ENCODE data around the gene SPIRE2. TPM values are rescaled to one million over a fixed set of nuclear protein-coding genes. Genes with fewer than 3 reads are reported as not detected.

Gene SPIRE2
- total RNA-seq, 1 donor from 2014 or later = 2.8 TPM

DNA sequence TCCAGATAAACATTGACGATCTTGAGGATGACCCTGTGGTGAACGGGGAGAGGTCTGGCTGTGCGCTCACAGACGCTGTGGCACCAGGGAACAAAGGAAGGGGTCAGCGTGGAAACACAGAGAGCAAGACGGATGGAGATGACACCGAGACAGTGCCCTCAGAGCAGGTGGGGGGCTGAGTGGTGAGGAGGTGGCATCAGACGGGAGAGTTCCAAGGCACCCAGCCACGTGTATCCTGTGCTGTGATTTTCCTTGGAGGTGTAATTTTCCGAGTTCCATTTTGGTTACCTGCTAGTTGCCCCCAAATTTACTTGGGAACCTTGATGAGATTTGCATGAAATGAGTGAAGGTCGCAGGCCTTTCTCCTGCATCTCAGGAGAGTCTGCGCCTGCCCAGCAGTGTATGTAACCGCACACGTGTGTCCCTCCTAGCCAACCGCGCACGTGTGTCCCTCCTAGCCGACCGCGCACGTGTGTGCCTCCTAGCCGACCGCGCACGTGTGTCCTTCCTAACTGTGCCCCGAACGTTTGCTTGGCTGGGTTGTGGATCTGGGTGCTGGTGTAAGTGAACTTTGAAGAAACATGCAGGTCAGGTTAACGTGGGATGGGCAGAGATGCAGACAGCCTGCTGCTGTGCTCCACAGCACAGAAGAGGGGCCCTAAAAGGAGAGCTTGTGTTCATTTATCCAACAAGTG is 55.2 kb downstream of the SPIRE2 start:
- TF ChIP-seq, protein P1, sequence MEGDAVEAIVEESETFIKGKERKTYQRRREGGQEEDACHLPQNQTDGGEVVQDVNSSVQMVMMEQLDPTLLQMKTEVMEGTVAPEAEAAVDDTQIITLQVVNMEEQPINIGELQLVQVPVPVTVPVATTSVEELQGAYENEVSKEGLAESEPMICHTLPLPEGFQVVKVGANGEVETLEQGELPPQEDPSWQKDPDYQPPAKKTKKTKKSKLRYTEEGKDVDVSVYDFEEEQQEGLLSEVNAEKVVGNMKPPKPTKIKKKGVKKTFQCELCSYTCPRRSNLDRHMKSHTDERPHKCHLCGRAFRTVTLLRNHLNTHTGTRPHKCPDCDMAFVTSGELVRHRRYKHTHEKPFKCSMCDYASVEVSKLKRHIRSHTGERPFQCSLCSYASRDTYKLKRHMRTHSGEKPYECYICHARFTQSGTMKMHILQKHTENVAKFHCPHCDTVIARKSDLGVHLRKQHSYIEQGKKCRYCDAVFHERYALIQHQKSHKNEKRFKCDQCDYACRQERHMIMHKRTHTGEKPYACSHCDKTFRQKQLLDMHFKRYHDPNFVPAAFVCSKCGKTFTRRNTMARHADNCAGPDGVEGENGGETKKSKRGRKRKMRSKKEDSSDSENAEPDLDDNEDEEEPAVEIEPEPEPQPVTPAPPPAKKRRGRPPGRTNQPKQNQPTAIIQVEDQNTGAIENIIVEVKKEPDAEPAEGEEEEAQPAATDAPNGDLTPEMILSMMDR (conservative IDR thresholded peaks at IDR 0.05; ENCODE audit: low read depth, low read length) = no peak
- no peak overlapping the region for H3K4me3 ChIP-seq (ENCODE audit: low read depth, low read length)
- DNase-seq (ENCODE audit: low read depth) = no peak

- H3K4me3 ChIP-seq (ENCODE audit: low read depth, low read length) = no peak overlapping the region
- TF ChIP-seq, protein P1 (conservative IDR thresholded peaks at IDR 0.05; ENCODE audit: low read depth, low read length) = no peak
- DNase-seq (ENCODE audit: low read depth) = no peak
These were observed 55.8 kb downstream of the SPIRE2 start for GRCh38 chr16:89884041-89884421.

- DNase-seq (ENCODE audit: low read depth) = no peak
- TF ChIP-seq, protein P1 (conservative IDR thresholded peaks at IDR 0.05; ENCODE audit: low read depth, low read length) = no peak
- H3K4me3 ChIP-seq (ENCODE audit: low read depth, low read length) = no peak overlapping the region
These were observed 59.0 kb downstream of the SPIRE2 start for GRCh38 chr16:89887243-89887642.

DNA sequence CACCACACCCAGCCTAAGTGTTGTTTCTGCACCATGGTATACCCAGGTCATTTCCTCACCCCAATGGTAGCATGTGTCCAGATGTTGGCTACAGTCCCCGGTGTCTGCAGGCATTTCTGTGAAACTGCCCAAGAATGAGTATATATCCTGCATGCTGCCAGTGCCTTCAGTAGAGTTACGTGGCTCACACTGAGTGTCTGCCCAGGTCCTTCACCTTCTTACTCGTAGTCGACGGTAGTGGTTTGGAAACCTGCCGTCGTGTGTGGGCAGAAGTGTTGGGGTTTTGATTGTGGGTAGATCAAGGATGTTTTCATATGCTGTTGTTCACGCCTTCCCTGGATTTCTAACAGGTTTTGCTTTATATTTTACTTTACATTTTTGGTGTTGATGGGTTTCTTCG is 61.9 kb downstream of the SPIRE2 start:
- no peak overlapping the region for H3K4me3 ChIP-seq (ENCODE audit: low read depth, low read length)
- DNase-seq (ENCODE audit: low read depth) = no peak

GRCh38 chr16:89890886-89891657 is 62.8 kb downstream of the SPIRE2 start:
- TF ChIP-seq, protein P1 (conservative IDR thresholded peaks at IDR 0.05; ENCODE audit: low read depth, low read length) = no peak
- DNase-seq (ENCODE audit: low read depth) = no peak
- H3K4me3 ChIP-seq (ENCODE audit: low read depth, low read length) = no peak overlapping the region

More for the DNA sequence above, 61.9 kb downstream of the SPIRE2 start:
- TF ChIP-seq, protein P1 (conservative IDR thresholded peaks at IDR 0.05; ENCODE audit: low read depth, low read length) = no peak

- TF ChIP-seq, protein P1 (conservative IDR thresholded peaks at IDR 0.05; ENCODE audit: low read depth, low read length) = no peak
- H3K4me3 ChIP-seq (ENCODE audit: low read depth, low read length) = no peak overlapping the region
- DNase-seq (ENCODE audit: low read depth) = no peak
These were observed 63.9 kb downstream of the SPIRE2 start for GRCh38 chr16:89892055-89892630.
